ENCODE data around the gene ANAPC2.

Gene ANAPC2

DNA sequence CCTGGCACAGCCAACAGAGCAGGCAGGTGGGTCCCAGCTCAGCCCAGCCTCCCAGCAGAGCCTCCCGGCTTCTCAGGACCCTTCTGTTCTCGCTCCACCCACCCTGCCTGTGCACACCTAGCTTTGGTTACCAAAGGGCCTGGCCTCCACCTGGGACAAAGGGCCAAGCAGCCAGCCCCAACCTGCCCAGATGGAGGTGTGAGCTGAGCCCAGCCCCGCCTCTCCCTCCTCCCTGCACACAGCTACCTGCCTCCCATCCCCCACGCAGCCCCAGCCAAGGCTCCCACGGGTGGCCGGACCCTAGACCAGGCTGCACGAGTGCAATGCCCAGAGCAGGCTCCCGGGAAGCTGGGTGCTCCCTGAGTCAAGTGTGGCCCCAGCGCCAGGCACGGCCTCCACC, 6.5 kb upstream of the ANAPC2 start:
- no peak overlapping the region for H3K4me2 ChIP-seq (ENCODE audit: low read depth, low read length)
- no peak overlapping the region for H3K9ac ChIP-seq (ENCODE audit: low read length)
- H2AFZ ChIP-seq (ENCODE audit: low read length) = no peak overlapping the region
- peaks cover 6% of the 10 kb centered on the region for H3F3A ChIP-seq (ENCODE audit: insufficient read depth, low read length)
- H3K9me3 ChIP-seq (replicated peaks; ENCODE audit: insufficient read depth, low read length) = no peaks in the 10 kb centered on the region
- TF ChIP-seq, protein P1, sequence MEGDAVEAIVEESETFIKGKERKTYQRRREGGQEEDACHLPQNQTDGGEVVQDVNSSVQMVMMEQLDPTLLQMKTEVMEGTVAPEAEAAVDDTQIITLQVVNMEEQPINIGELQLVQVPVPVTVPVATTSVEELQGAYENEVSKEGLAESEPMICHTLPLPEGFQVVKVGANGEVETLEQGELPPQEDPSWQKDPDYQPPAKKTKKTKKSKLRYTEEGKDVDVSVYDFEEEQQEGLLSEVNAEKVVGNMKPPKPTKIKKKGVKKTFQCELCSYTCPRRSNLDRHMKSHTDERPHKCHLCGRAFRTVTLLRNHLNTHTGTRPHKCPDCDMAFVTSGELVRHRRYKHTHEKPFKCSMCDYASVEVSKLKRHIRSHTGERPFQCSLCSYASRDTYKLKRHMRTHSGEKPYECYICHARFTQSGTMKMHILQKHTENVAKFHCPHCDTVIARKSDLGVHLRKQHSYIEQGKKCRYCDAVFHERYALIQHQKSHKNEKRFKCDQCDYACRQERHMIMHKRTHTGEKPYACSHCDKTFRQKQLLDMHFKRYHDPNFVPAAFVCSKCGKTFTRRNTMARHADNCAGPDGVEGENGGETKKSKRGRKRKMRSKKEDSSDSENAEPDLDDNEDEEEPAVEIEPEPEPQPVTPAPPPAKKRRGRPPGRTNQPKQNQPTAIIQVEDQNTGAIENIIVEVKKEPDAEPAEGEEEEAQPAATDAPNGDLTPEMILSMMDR (IDR thresholded peaks at IDR 0.05; ENCODE audit: low read length) = no peak
- no peak for TF ChIP-seq EZH2 (optimal IDR thresholded peaks at IDR 0.05; ENCODE audit: low read depth, low read length)
- no peak for TF ChIP-seq EZH2phosphoT487 (IDR thresholded peaks at IDR 0.05; ENCODE audit: low read length)
- H3K4me1 ChIP-seq (ENCODE audit: low read length) = peaks cover 3% of the 10 kb centered on the region
- no peaks in the 10 kb centered on the region for H4K20me1 ChIP-seq (ENCODE audit: insufficient read depth, low read length)
- peaks cover 19% of the 10 kb centered on the region for H3K79me2 ChIP-seq (ENCODE audit: low read length)
- DNase-seq = no peak
- no peaks in the 10 kb centered on the region for H3K36me3 ChIP-seq (replicated peaks; ENCODE audit: insufficient read depth, low read length)
- no peak overlapping the region for H3K4me3 ChIP-seq (ENCODE audit: low read length)
- no peak overlapping the region for H3K27ac ChIP-seq (ENCODE audit: low read length)
- no peaks in the 10 kb centered on the region for H3K27me3 ChIP-seq (replicated peaks; ENCODE audit: insufficient read depth, low read length)
- no peaks in the 10 kb centered on the region for H3K9me2 ChIP-seq (replicated peaks; ENCODE audit: insufficient read depth, low read length)

DNA sequence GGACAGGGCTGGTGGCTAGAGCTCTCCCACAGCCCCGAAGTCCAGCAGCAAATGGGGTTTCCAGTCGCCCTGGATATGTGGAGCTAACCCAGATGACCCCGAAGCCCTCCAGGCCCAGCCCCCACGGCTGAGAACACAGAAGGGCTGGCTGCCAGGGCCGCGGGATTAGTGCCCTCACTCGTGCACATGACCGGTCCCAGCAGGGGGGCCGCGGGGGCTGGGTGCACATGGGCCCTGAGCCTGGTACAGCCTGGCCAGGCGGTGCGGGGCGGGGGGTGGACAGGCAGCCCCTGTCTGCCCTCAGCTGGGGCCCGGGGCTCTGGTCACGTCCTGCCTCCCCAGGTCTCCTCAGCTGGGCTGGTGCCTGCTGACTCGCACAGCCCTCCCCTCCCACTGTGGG, 6.0 kb upstream of the ANAPC2 start:
- Histone ChIP-seq H3F3A (ENCODE audit: insufficient read depth, low read length) (peaks cover 11% of the 10 kb centered on the region), H3K4me1 (ENCODE audit: low read length) (peaks cover 6% of the 10 kb centered on the region), H3K79me2 (ENCODE audit: low read length) (peaks cover 21% of the 10 kb centered on the region), H4K20me1 (ENCODE audit: insufficient read depth, low read length) (no peaks in the 10 kb centered on the region), H3K27me3 (replicated peaks; ENCODE audit: insufficient read depth, low read length) (no peaks in the 10 kb centered on the region), H3K27ac (ENCODE audit: low read length) (no peak overlapping the region), H3K4me2 (ENCODE audit: low read depth, low read length) (no peak overlapping the region), H3K9me3 (replicated peaks; ENCODE audit: insufficient read depth, low read length) (no peaks in the 10 kb centered on the region), H2AFZ (ENCODE audit: low read length) (no peak overlapping the region), H3K9me2 (replicated peaks; ENCODE audit: insufficient read depth, low read length) (no peaks in the 10 kb centered on the region), H3K36me3 (replicated peaks; ENCODE audit: insufficient read depth, low read length) (no peaks in the 10 kb centered on the region), H3K4me3 (ENCODE audit: low read length) (no peak overlapping the region), H3K9ac (ENCODE audit: low read length) (no peak overlapping the region)
- no peak for TF ChIP-seq EZH2 (optimal IDR thresholded peaks at IDR 0.05; ENCODE audit: low read depth, low read length)
- TF ChIP-seq, protein P1 (IDR thresholded peaks at IDR 0.05; ENCODE audit: low read length) = no peak
- no peak for TF ChIP-seq EZH2phosphoT487 (IDR thresholded peaks at IDR 0.05; ENCODE audit: low read length)
- no peak for DNase-seq

DNA sequence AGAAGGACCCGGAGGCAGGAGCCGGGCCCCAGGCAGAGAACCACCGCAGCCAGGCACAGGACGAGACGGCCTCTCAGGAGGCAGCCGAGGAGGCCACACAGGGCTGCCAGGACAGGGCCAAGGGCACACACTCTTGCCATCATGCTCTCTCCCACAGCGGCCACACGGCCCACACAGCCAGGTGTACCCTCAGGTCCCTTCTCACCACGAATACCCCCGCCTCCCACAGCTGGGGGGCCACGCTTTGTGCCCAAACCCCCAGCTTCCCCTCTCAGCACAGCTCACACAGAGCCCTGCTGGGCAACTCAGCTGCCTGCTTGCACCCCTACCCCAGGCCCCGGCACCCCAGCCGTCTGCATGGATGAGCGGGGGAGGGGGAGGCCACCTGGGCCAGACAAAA, 5.4 kb upstream of the ANAPC2 start:
- Histone ChIP-seq H4K20me1 (ENCODE audit: insufficient read depth, low read length) (no peaks in the 10 kb centered on the region), H3K9me2 (replicated peaks; ENCODE audit: insufficient read depth, low read length) (no peaks in the 10 kb centered on the region), H3F3A (ENCODE audit: insufficient read depth, low read length) (peaks cover 17% of the 10 kb centered on the region), H3K4me2 (ENCODE audit: low read depth, low read length) (no peak overlapping the region), H3K4me1 (ENCODE audit: low read length) (peaks cover 6% of the 10 kb centered on the region), H2AFZ (ENCODE audit: low read length) (no peak overlapping the region), H3K27ac (ENCODE audit: low read length) (no peak overlapping the region), H3K79me2 (ENCODE audit: low read length) (peaks cover 22% of the 10 kb centered on the region), H3K9me3 (replicated peaks; ENCODE audit: insufficient read depth, low read length) (no peaks in the 10 kb centered on the region), H3K9ac (ENCODE audit: low read length) (no peak overlapping the region), H3K4me3 (ENCODE audit: low read length) (no peak overlapping the region), H3K36me3 (replicated peaks; ENCODE audit: insufficient read depth, low read length) (no peaks in the 10 kb centered on the region), H3K27me3 (replicated peaks; ENCODE audit: insufficient read depth, low read length) (no peaks in the 10 kb centered on the region)
- TF ChIP-seq EZH2phosphoT487 (IDR thresholded peaks at IDR 0.05; ENCODE audit: low read length) = no peak
- TF ChIP-seq, protein P1 (IDR thresholded peaks at IDR 0.05; ENCODE audit: low read length) = no peak
- no peak for DNase-seq

Data from MM.1S (cell line).